ENCODE results near the gene INTS11. TPM values are rescaled to one million over a fixed set of nuclear protein-coding genes. Genes with fewer than 3 reads are reported as not detected.

INTS11 gene
- total RNA-seq, 3 donors from 2014 or later = 68.6 to 125 (median 119) TPM

GRCh38 chr1:1332031-1332755, 7.7 kb upstream of the INTS11 start:
- H3K27ac ChIP-seq = no peak overlapping the region
- intact Hi-C loops (cut with DNase I; ENCODE audit: low total_unique reads) = no loop called here
- TF ChIP-seq POLR2AphosphoS5 (IDR thresholded peaks at IDR 0.05) (no peak), POLR2A (IDR thresholded peaks at IDR 0.05) (no peak), CTCF (IDR thresholded peaks at IDR 0.05) (no peak)
- DNase-seq (ENCODE audit: low spot score in 2 of 2) = no peak
- H3K4me3 ChIP-seq = peak overlapping the region in 2 of 3 donors; percentile 15 to 47
- H3K4me1 ChIP-seq = peaks cover 13 to 19% of the 10 kb centered on the region in 2 donors
- H3K27me3 ChIP-seq = no peaks in the 10 kb centered on the region
- H3K9me3 ChIP-seq = no peaks in the 10 kb centered on the region
- no peaks in the 10 kb centered on the region for H3K36me3 ChIP-seq

DNA sequence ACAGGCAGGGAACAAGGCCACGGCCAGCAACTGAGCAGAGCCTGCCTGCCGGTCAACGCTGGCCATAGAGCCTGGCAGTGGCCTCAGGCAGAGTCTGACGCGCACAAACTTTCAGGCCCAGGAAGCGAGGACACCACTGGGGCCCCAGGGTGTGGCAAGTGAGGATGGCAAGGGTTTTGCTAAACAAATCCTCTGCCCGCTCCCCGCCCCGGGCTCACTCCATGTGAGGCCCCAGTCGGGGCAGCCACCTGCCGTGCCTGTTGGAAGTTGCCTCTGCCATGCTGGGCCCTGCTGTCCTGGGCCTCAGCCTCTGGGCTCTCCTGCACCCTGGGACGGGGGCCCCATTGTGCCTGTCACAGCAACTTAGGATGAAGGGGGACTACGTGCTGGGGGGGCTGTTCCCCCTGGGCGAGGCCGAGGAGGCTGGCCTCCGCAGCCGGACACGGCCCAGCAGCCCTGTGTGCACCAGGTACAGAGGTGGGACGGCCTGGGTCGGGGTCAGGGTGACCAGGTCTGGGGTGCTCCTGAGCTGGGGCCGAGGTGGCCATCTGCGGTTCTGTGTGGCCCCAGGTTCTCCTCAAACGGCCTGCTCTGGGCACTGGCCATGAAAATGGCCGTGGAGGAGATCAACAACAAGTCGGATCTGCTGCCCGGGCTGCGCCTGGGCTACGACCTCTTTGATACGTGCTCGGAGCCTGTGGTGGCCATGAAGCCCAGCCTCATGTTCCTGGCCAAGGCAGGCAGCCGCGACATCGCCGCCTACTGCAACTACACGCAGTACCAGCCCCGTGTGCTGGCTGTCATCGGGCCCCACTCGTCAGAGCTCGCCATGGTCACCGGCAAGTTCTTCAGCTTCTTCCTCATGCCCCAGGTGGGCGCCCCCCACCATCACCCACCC, 6.9 kb upstream of the INTS11 start, which contains the start of gene TAS1R3:
Gene TAS1R3, plus strand, starts transcription at position 213 of the 898 bp plus-strand sequence. Its CDS starts 66 bp downstream, at position 279.
- TF ChIP-seq POLR2AphosphoS5 (IDR thresholded peaks at IDR 0.05) = no peak
- TF ChIP-seq CTCF (IDR thresholded peaks at IDR 0.05) = no peak
- TF ChIP-seq POLR2A (IDR thresholded peaks at IDR 0.05) = no peak
- Histone ChIP-seq H3K27me3 (no peaks in the 10 kb centered on the region), H3K4me1 (peaks cover 13 to 19% of the 10 kb centered on the region in 2 donors), H3K36me3 (no peaks in the 10 kb centered on the region), H3K4me3 (peak within 1 kb of the TSS in 2 of 3 donors; percentile 15 to 47), H3K27ac (no peak within 1 kb of the TSS), H3K9me3 (no peaks in the 10 kb centered on the region)
- no peak for DNase-seq (ENCODE audit: low spot score in 2 of 2)
- intact Hi-C loops (cut with DNase I; ENCODE audit: low total_unique reads) = no loop called here

DNA sequence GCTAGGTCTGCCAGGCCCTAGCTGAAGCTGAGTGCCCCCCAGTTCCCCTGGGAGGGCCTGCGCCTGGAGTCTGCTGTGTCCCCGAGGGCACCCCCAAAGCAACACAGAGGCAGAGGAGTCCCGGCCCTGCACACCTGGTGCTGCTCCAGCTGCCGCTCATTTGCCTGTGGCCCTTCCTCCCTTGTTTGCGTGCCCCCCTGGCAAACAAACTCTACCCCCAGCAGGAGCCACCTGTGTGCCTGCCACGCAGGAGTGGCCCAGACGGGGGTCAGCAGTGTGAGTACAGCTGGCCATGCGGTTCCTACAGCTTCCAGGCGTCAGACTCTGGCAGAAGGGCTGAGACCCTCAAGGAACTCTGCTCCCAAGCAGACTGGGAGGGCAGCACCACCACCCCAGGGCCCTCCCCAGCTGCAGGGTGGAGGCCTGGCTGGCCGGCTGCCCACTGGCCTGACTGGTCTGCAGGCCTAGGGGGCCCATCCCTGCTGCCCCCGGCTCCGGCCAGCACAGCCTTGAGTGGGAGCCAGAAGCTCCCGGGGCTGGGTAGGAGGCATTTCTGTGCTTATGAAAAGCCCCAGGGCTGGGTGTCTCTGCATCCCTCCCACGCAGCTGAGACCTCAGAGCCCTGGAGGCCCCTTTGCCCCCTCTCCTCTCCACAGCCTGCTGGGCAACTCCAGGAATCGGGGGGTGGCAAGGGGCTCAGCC, 6.1 kb upstream of the INTS11 start:
- no peak for DNase-seq (ENCODE audit: low spot score in 2 of 2)
- H3K4me3 ChIP-seq = no peak overlapping the region
- no peak overlapping the region for H3K27ac ChIP-seq
- H3K36me3 ChIP-seq = no peaks in the 10 kb centered on the region
- peaks cover 19 to 24% of the 10 kb centered on the region in 2 donors for H3K4me1 ChIP-seq
- TF ChIP-seq POLR2A (IDR thresholded peaks at IDR 0.05) (no peak), CTCF (IDR thresholded peaks at IDR 0.05) (no peak), POLR2AphosphoS5 (IDR thresholded peaks at IDR 0.05) (no peak)
- H3K9me3 ChIP-seq = no peaks in the 10 kb centered on the region
- H3K27me3 ChIP-seq = no peaks in the 10 kb centered on the region
- intact Hi-C loops (cut with DNase I; ENCODE audit: low total_unique reads) = no loop called here

GRCh38 chr1:1329304-1330210, 5.1 kb upstream of the INTS11 start:
- Histone ChIP-seq H3K36me3 (no peaks in the 10 kb centered on the region), H3K27me3 (no peaks in the 10 kb centered on the region), H3K4me1 (peaks cover 24 to 26% of the 10 kb centered on the region in 2 donors), H3K9me3 (no peaks in the 10 kb centered on the region), H3K4me3 (no peak overlapping the region), H3K27ac (no peak overlapping the region)
- intact Hi-C loops (cut with DNase I; ENCODE audit: low total_unique reads) = no loop called here
- TF ChIP-seq CTCF (IDR thresholded peaks at IDR 0.05) (no peak), POLR2AphosphoS5 (IDR thresholded peaks at IDR 0.05) (no peak), POLR2A (IDR thresholded peaks at IDR 0.05) (no peak)
- DNase-seq (ENCODE audit: low spot score in 2 of 2) = no peak

Measured in breast epithelium (tissue), 4 donors.